ENCODE results near the gene TP53I11. TPM values are rescaled to one million over a fixed set of nuclear protein-coding genes. Genes with fewer than 3 reads are reported as not detected.

The TP53I11 gene
- total and polyA plus RNA-seq, 9 of the 15 experiments (the other 6 are each of a cell fraction or from before 2014, with no cell fraction given): 0.14 to 2.5 (median 1.2) TPM; not detected in 2

DNA sequence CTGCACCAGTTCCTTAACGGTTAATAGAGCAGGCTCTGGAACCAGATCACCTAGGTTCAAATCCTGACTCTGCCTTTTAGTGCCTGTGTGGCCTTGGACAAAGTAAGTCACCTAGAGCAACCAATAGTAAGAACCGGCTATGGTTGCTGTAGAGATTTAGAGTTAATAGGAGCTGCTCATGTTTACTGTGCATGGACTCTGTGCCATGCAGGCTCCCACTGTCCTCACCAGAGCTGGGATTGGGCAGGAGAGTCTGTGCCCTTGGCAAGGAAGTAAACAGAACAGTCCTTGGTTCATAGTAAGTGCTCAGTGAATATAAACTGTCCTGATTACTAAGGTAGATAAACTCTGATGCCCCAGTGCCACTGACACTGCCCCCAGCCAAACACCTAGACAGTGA lies 1.4 kb upstream of the TP53I11 start:
- Histone ChIP-seq H3K27ac (ENCODE audit: extremely low read depth, low read depth, low read length) (no peak overlapping the region), H3K4me1 (replicated peaks in 1 of 2; ENCODE audit: control insufficient read depth in 2 of 2, insufficient read depth in 2 of 2, low read length in 2 of 2) (peaks cover 0 to 25% of the 10 kb centered on the region in 2 experiments; a peak in 4 of 5 replicates), H3K27me3 (ENCODE audit: control insufficient read depth in 2 of 2, insufficient read depth in 2 of 2, low read length in 2 of 2) (peaks cover 0 to 35% of the 10 kb centered on the region in 2 experiments; a peak in 2 of 5 replicates), H3K9ac (ENCODE audit: insufficient read depth in 1 of 2, low read depth in 2 of 2, low read length in 2 of 2) (no peak overlapping the region), H2AFZ (ENCODE audit: low read depth, low read length) (no peak overlapping the region), H3K9me1 (ENCODE audit: control insufficient read depth, insufficient read depth, low read length) (no peaks in the 10 kb centered on the region), H3K36me3 (ENCODE audit: control insufficient read depth, insufficient read depth, low read length) (no peaks in the 10 kb centered on the region), H3K9me3 (replicated peaks; ENCODE audit: control insufficient read depth, insufficient read depth, low read depth, low read length) (no peaks in the 10 kb centered on the region), H3K4me2 (ENCODE audit: insufficient read depth, low read length) (no peak overlapping the region), H3K79me2 (ENCODE audit: control insufficient read depth, insufficient read depth, low read length) (no peaks in the 10 kb centered on the region), H3K4me3 (no peak overlapping the region), H4K20me1 (replicated peaks; ENCODE audit: control insufficient read depth, insufficient read depth, low read length) (no peaks in the 10 kb centered on the region)
- in situ Hi-C loops (cut with MboI): no loop called here
- 30% methylated on average over 2 of the region's 2 CpGs for WGBS (ENCODE audit: insufficient coverage, low coverage, missing lambda C conversion rate)
- no peak for TF ChIP-seq SP1 (CRISPR knock-in tag; IDR thresholded peaks at IDR 0.05)
- no peak for TF ChIP-seq MEF2A (IDR thresholded peaks at IDR 0.05; ENCODE audit: control insufficient read depth, low read depth, low read length)
- no peak for TF ChIP-seq ZNF224 (CRISPR knock-in tag; IDR thresholded peaks at IDR 0.05)
- no peak for TF ChIP-seq ZNF696 (CRISPR knock-in tag; conservative IDR thresholded peaks at IDR 0.05)
- no peak for TF ChIP-seq ZNF23 (CRISPR knock-in tag; IDR thresholded peaks at IDR 0.05)
- no peak for TF ChIP-seq CCNT2 (IDR thresholded peaks at IDR 0.05; ENCODE audit: borderline replicate concordance, extremely low read depth, insufficient read length, low read depth, low read length)
- TF ChIP-seq JUNB (CRISPR knock-in tag; conservative IDR thresholded peaks at IDR 0.05): no peak
- TF ChIP-seq NFRKB (IDR thresholded peaks at IDR 0.05; ENCODE audit: low read depth): no peak
- no peak for TF ChIP-seq SNIP1 (IDR thresholded peaks at IDR 0.05; ENCODE audit: low read depth)
- no peak for TF ChIP-seq NCOA1 (IDR thresholded peaks at IDR 0.05; ENCODE audit: low read depth)
- TF ChIP-seq FOXA1 (IDR thresholded peaks at IDR 0.05; ENCODE audit: borderline replicate concordance): no peak
- ChIA-PET CTCF (ENCODE audit: low intra/inter-chr PET ratio) (no interaction called here), POLR2A (interaction anchor here (0.6 kb wide), 2 partner anchors 231 to 365 kb away, joined by 3 read pairs; no protein-coding TSS in a partner anchor)
- ATAC-seq (no peak), FAIRE-seq (no peak), DNase-seq (ENCODE audit: extremely low read depth in 1 of 4, low spot score in 3 of 4) (no peak)
- BruUV-seq (replicated peaks): no TSS peak
- intact Hi-C loops (cut with micrococcal nuclease): no loop called here

Data from K562 (cell line).